Left cardiac atrium (tissue), 4 donors: ENCODE data around the gene ITIH3. TPM values are rescaled to one million over a fixed set of nuclear protein-coding genes. Genes with fewer than 3 reads are reported as not detected.

Source experiments
- ATAC-seq, 2 donors: fragments of 200-7000 bp; cut with Tn5 transposase; one replicate each; pipeline ENCODE4 v1.9.1; 2020; ENCODE audit warnings: mild to moderate bottlenecking in 2 of 2, moderate library complexity in 2 of 2
- DNase-seq: peaks from one replicate; pipeline ENCODE4 v3.0.0-alpha.2; 2020
- intact Hi-C, 2 donors: fragments of 100-400 bp; cut with DNase I; formaldehyde crosslinking; loops; one replicate each; pipeline versions ENCODE4 v1.14.1 to v1.15.1; 2022 to 2023
- microRNA-seq, 2 donors: library from miRNA; unstranded; fragments of <30 nt; microRNA quantifications; one replicate each; pipeline ENCODE4 v1.2.0, GENCODE V29; 2020
- total RNA-seq, 2 donors: library from RNA; stranded (reverse); fragmentation: NEBNext Ultra II Directional; extraction: Animal tissue kit (Norgen Biotek cat#: 25700); gene quantifications; one replicate each; pipeline ENCODE4 v1.2.1, GENCODE V29; 2021
- donor health status: DM: no; HTN: yes; CAD: no.
- donor health status: DM: no; HTN: yes; CAD: no; lungs with severe emphysema.
- donor health status: DM: yes; HTN: yes; CAD: no.
- donor health status: Dilated cardiomyopathy.

ITIH3 gene
- total RNA-seq, 2 donors from 2014 or later: 0.55 to 0.62 TPM

DNA sequence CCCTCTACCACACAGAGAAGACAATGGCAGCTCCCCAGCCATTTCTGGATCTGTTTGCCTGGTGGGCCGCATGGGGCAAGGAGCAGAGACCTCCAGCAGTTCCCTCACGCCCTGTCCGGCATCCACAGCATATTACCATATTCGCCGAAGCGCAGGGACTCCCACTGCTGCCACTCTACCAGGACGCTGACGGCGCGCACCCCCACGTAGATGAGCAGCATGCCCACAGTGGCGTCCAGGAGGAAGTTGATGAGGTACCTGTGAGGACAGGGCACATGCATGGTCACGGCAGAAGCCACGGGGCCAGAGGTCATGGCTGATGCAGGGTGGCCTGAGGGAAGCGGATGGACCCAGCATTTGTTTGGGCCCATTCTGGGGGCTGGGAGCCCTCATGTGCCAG is 55.1 kb downstream of the ITIH3 start:
- DNase-seq (no peak), ATAC-seq (no peak)
- intact Hi-C loops: loop anchor here in 1 of 2 donors (2.0 to 5.0 kb wide), 2 partner anchors 43 to 223 kb away; no protein-coding TSS in a partner anchor

GRCh38 chr3:52851348-52851747 is 56.8 kb downstream of the ITIH3 start:
- intact Hi-C loops: loop anchor here in 1 of 2 donors (2.0 kb wide), 1 partner anchor 221 kb away; no protein-coding TSS in a partner anchor
- DNase-seq (no peak), ATAC-seq (peak; percentile 40 to 65)

DNA sequence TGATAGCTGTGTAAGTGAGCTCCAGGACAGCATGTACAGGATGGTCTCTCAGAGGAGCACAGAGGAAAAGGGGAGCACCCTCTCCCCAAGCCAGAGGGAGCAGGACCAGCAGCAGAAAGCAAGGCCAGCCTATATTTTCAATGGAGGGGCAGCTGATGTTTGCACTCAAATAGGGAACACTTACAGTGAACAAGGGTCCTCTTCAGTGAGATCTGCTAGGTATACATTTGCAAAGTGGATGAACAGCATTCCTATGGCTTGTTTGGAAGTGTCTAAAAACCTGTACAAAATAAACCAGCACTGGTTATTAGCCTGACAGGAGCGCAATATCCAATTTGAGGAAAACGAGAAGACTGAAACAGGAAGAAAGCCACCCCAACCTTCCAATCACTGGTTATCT is 57.8 kb downstream of the ITIH3 start:
- ATAC-seq (no peak), DNase-seq (no peak)
- intact Hi-C loops: no loop called here

GRCh38 chr3:52854013-52854412 is 59.4 kb downstream of the ITIH3 start:
- DNase-seq (no peak), ATAC-seq (no peak)
- intact Hi-C loops: no loop called here

GRCh38 chr3:52856666-52857065 is 62.1 kb downstream of the ITIH3 start:
- DNase-seq (no peak), ATAC-seq (no peak)
- intact Hi-C loops: no loop called here

GRCh38 chr3:52857133-52857532 is 62.5 kb downstream of the ITIH3 start:
- no peak for ATAC-seq
- DNase-seq: no peak
- intact Hi-C loops: no loop called here

- ATAC-seq: no peak
- DNase-seq: no peak
- intact Hi-C loops: no loop called here
Measured at GRCh38 chr3:52857864-52858263, 63.3 kb downstream of the ITIH3 start.

Small RNAs within 50 kb of the gene (microRNA-seq; reads per million reads assigned to microRNA genes)
- gene MIR8064: 0 reads per million in 2 donors

Other genes with a start within 250 kb of the ITIH3 start
- 10 to 100 TPM; 50.7 to 54.4 TPM for gene PBRM1, start 108.9 kb upstream of the ITIH3 start, total RNA-seq
- gene GNL3, start 108.8 kb upstream of the ITIH3 start, total RNA-seq: 10 to 100 TPM; 30.2 to 61.2 TPM
- gene GLT8D1, start 89.0 kb upstream of the ITIH3 start, total RNA-seq: 10 to 100 TPM; 31.3 to 37.6 TPM
- 10 to 100 TPM; 72.1 to 88.1 TPM for gene SPCS1, start 88.7 kb upstream of the ITIH3 start, total RNA-seq
- 10 to 100 TPM; 14.8 to 16.9 TPM for gene NEK4, start 23.9 kb upstream of the ITIH3 start, total RNA-seq
- not detected for gene ITIH1, start 17.2 kb upstream of the ITIH3 start, total RNA-seq
- gene ITIH4, start 35.9 kb downstream of the ITIH3 start, total RNA-seq: 1 to 10 TPM; 5.2 to 7.0 TPM
- gene MUSTN1, start 40.2 kb downstream of the ITIH3 start, total RNA-seq: 10 to 100 TPM; 14.8 to 33.4 TPM
- gene STIMATE, start 102.8 kb downstream of the ITIH3 start, total RNA-seq: 10 to 100 TPM in 1 of 2 donors, 1 to 10 TPM in 1; 7.9 to 14.1 TPM